Smooth muscle cell (in vitro differentiated cells): Measurements from ENCODE around the gene PRRC1. TPM values are rescaled to one million over a fixed set of nuclear protein-coding genes. Genes with fewer than 3 reads are reported as not detected.
A peak's percentile ranks its signal among the peaks of the same experiment; 100 is the strongest.

Source experiments
- DNase-seq: peaks from one replicate; lab custom pipeline; 2025; ENCODE audit not compliant: unreplicated experiment; lab: John Stamatoyannopoulos, UW
- H2AFZ ChIP-seq: fragments of 200-600 bp; sonication (generic); 2 replicates; pipeline ENCODE4 v1.6.0; 2016; ENCODE audit warnings: antibody characterized with exemption, low read depth, mild to moderate bottlenecking
- H3F3A ChIP-seq: fragments of 200-600 bp; sonication (generic); 2 replicates; pipeline ENCODE4 v1.6.0; 2017; ENCODE audit warnings: antibody characterized with exemption, low read depth
- H3K27ac ChIP-seq: fragments of 200-600 bp; sonication (generic); 2 replicates; pipeline ENCODE4 v1.5.1; 2016; ENCODE audit warnings: low read depth, mild to moderate bottlenecking
- H3K27me3 ChIP-seq: fragments of 200-600 bp; sonication (generic); 2 replicates; pipeline ENCODE4 v1.6.1; 2016; ENCODE audit warnings: low read depth, mild to moderate bottlenecking
- H3K36me3 ChIP-seq: fragments of 200-600 bp; sonication (generic); 2 replicates; pipeline ENCODE4 v1.5.1; 2016; ENCODE audit warnings: low read depth
- H3K4me1 ChIP-seq: fragments of 200-600 bp; sonication (generic); 2 replicates; pipeline ENCODE4 v1.5.1; 2016; ENCODE audit warnings: low read depth
- H3K4me2 ChIP-seq: fragments of 200-600 bp; sonication (generic); 2 replicates; pipeline ENCODE4 v1.6.0; 2016; ENCODE audit warnings: mild to moderate bottlenecking
- H3K4me3 ChIP-seq: fragments of 200-600 bp; sonication (generic); 2 replicates; pipeline ENCODE4 v1.5.1; 2016; ENCODE audit warnings: mild to moderate bottlenecking
- H3K79me2 ChIP-seq: fragments of 200-600 bp; sonication (generic); 2 replicates; pipeline ENCODE4 v1.6.0; 2016; ENCODE audit warnings: low read depth, mild to moderate bottlenecking
- H3K9ac ChIP-seq: fragments of 200-600 bp; sonication (generic); 2 replicates; pipeline ENCODE4 v1.6.0; 2016; ENCODE audit warnings: low read depth
- H3K9me3 ChIP-seq: fragments of 200-600 bp; sonication (generic); replicated peaks from 2 replicates; pipeline ENCODE4 v1.5.1; 2016; ENCODE audit warnings: low read depth
- H4K20me1 ChIP-seq: fragments of 200-600 bp; sonication (generic); 2 replicates; pipeline ENCODE4 v1.6.0; 2016; ENCODE audit warnings: low read depth
- WGBS: methylation state at CpG from one replicate; pipeline ENCODE4 v1.1.7; 2016; ENCODE audit warnings: low lambda C conversion rate; 5-methylcytosine and 5-hydroxymethylcytosine counted together
- polyA plus RNA-seq: library from polyadenylated mRNA; unstranded; fragments of >200 nt; fragmentation: Nextera tagmentation; extraction: Ambion mirVana; gene quantifications from 2 replicates; pipeline ENCODE4 v1.2.1, GENCODE V29; 2016
- total RNA-seq: library from RNA; depleted of rRNA; stranded (reverse); fragments of >200 nt; gene quantifications from 2 replicates; pipeline ENCODE4 v1.2.3, GENCODE V29; 2014
- TF ChIP-seq, protein P1 (sequence below): fragments of 200-600 bp; sonication (generic); IDR thresholded peaks from 2 replicates; pipeline ENCODE4 v1.5.1; 2017; ENCODE audit warnings: borderline replicate concordance, mild to moderate bottlenecking, antibody characterized with exemption; ENCODE audit not compliant: insufficient read depth, poor library complexity, severe bottlenecking

PRRC1 gene
- total and polyA plus RNA-seq, 2 experiments from 2014 or later: 80.5 to 159 TPM

DNA sequence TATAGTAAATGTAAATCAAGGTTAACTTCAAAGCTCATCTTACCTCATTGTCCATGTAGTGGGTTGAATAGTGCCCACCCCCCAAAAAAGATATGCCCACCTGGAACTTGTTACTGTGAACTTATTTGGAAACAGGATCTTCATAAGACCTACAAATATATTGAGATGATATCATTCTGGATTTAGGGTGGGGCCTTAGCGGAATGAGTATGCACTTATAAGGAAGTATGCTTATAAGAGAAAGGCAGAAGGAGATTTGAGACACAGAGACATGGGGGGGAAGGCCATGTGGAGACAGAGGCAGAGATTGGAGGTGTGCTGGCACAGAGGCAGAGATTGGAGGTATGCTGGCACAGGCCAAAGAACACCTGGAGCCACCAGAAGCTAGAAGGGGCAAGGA lies 2.6 kb upstream of the PRRC1 start:
- no peak overlapping the region for H3K4me3 ChIP-seq
- H2AFZ ChIP-seq: no peak overlapping the region
- peaks cover 23% of the 10 kb centered on the region for H3K79me2 ChIP-seq
- H3K36me3 ChIP-seq: no peaks in the 10 kb centered on the region
- peaks cover 12% of the 10 kb centered on the region for H3K27me3 ChIP-seq
- H3K4me2 ChIP-seq: no peak overlapping the region
- peaks cover 18% of the 10 kb centered on the region for H4K20me1 ChIP-seq
- H3K4me1 ChIP-seq: peaks cover 12% of the 10 kb centered on the region
- H3F3A ChIP-seq: no peaks in the 10 kb centered on the region
- TF ChIP-seq, protein P1, sequence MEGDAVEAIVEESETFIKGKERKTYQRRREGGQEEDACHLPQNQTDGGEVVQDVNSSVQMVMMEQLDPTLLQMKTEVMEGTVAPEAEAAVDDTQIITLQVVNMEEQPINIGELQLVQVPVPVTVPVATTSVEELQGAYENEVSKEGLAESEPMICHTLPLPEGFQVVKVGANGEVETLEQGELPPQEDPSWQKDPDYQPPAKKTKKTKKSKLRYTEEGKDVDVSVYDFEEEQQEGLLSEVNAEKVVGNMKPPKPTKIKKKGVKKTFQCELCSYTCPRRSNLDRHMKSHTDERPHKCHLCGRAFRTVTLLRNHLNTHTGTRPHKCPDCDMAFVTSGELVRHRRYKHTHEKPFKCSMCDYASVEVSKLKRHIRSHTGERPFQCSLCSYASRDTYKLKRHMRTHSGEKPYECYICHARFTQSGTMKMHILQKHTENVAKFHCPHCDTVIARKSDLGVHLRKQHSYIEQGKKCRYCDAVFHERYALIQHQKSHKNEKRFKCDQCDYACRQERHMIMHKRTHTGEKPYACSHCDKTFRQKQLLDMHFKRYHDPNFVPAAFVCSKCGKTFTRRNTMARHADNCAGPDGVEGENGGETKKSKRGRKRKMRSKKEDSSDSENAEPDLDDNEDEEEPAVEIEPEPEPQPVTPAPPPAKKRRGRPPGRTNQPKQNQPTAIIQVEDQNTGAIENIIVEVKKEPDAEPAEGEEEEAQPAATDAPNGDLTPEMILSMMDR: no peak
- no peaks in the 10 kb centered on the region for H3K9me3 ChIP-seq
- WGBS: 97% methylated on average over 1 of the region's 1 CpG
- no peak overlapping the region for H3K27ac ChIP-seq
- H3K9ac ChIP-seq: no peak overlapping the region
- DNase-seq: no peak

DNA sequence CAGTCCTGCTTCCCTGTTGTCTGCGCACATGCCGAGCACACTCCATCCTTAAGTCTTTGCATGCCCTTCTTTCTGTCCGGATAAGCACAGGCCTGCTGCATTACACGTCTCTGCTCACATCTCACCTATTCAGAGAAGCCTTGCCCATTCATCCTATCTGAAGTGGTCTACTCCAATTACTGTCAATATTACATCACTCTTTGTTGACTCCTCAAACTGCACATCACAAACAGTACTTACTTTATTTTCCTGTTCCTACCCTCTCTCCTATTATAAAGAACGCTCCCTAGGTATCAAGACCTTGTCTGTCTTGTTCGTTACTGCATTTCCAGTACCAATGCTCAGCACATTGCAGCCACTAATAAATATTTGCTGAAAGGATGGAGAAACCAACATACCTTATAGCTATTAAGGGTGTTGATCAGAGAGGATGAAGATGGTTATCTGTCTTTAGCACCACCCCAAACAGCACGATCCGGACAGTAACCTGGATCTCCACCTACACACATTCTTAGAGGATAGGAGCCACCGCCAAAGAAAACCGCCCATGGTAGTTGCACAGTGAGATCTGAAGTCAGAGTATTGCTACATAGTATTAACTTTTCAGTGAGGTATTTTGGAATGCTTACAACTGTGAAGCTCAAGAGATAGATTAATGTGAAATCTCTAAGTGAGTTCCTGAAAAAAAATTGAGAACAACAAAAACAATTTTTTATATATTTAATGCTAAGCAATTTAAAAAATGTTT lies 1.6 kb upstream of the PRRC1 start:
- Histone ChIP-seq H3K9me3 (no peaks in the 10 kb centered on the region), H3K27ac (no peak overlapping the region), H3K79me2 (peaks cover 33% of the 10 kb centered on the region), H3K4me1 (peaks cover 22% of the 10 kb centered on the region), H3K36me3 (no peaks in the 10 kb centered on the region), H3K27me3 (peaks cover 1% of the 10 kb centered on the region), H2AFZ (no peak overlapping the region), H3K4me2 (no peak overlapping the region), H3K9ac (no peak overlapping the region), H3F3A (no peaks in the 10 kb centered on the region), H4K20me1 (peaks cover 28% of the 10 kb centered on the region), H3K4me3 (no peak overlapping the region)
- DNase-seq: no peak
- TF ChIP-seq, protein P1: no peak
- WGBS: 96% methylated on average over 10 of the region's 10 CpGs

DNA sequence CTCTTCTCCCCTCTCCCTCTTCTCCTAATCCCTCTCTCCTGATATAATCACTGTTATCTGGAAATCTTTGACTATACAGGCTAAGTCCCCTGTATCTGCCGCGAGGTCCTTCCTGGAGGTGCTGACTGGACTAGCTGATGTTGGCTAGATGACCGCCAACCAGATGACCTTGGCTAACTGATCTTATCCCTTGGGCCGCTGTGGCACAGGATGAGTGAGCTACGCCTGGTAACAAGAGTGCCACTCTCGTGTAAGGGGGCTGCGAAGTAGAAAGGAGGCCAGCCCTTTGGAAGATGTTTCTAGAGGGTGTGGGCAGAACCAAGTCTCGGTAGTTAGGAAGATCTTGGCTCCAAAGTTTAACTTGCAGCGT lies 345 bp upstream of the PRRC1 start:
- Histone ChIP-seq H3K4me1 (peaks cover 29% of the 10 kb centered on the region), H3K27me3 (no peaks in the 10 kb centered on the region), H3K27ac (peak overlapping the region; percentile 51), H3K79me2 (peaks cover 45% of the 10 kb centered on the region), H4K20me1 (peaks cover 41% of the 10 kb centered on the region), H3K9me3 (no peaks in the 10 kb centered on the region), H2AFZ (peak overlapping the region; percentile 100), H3K36me3 (no peaks in the 10 kb centered on the region), H3K4me2 (peak overlapping the region; percentile 89), H3K4me3 (peak overlapping the region; percentile 99), H3K9ac (peak overlapping the region; percentile 61), H3F3A (no peaks in the 10 kb centered on the region)
- TF ChIP-seq, protein P1: no peak
- no peak for DNase-seq
- 16% methylated on average over 9 of the region's 9 CpGs for WGBS

DNA sequence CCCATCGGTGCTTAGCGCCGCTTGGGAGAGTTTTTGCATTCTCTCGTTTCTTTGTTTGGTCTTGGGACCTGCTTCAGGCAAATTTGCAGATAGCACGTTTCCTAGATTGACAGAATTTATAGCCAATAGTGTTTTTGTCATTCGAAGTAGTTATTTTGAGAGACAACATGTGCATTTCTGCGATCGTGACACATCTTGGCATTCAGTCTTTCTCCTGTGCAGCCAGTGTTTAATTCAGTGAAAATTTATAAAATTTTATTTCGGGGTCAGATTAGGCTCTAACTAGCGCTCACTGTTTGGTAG lies 830 bp downstream of the PRRC1 start:
- Histone ChIP-seq H4K20me1 (peaks cover 52% of the 10 kb centered on the region), H3K4me3 (peak overlapping the region; percentile 99), H3F3A (no peaks in the 10 kb centered on the region), H3K9me3 (no peaks in the 10 kb centered on the region), H3K79me2 (peaks cover 57% of the 10 kb centered on the region), H2AFZ (peak overlapping the region; percentile 92), H3K27me3 (no peaks in the 10 kb centered on the region), H3K9ac (peak overlapping the region; percentile 99), H3K36me3 (peaks cover 1% of the 10 kb centered on the region), H3K27ac (peak overlapping the region; percentile 93), H3K4me2 (peak overlapping the region; percentile 87), H3K4me1 (peaks cover 29% of the 10 kb centered on the region)
- TF ChIP-seq, protein P1: no peak
- no peak for DNase-seq
- WGBS: 5% methylated on average over 10 of the region's 10 CpGs
